ENCODE data around the gene NDC1.
A peak's percentile ranks its signal among the peaks of the same experiment; 100 is the strongest.
"Not testable (repeated sequence)": the region's sequence is repeated elsewhere in the genome, so short reads cannot be mapped to it uniquely, and the experiment has no call there.

Gene NDC1

GRCh38 chr1:53825306-53825705, 12.8 kb downstream of the NDC1 start:
- FAIRE-seq = no peak
- no peak for DNase-seq (ENCODE audit: low spot score)

- DNase-seq (ENCODE audit: low spot score) = no peak
- FAIRE-seq = no peak
Measured at GRCh38 chr1:53822931-53823330, 15.2 kb downstream of the NDC1 start.

GRCh38 chr1:53821380-53821779, 16.7 kb downstream of the NDC1 start:
- no peak for FAIRE-seq

GRCh38 chr1:53819387-53819786, 18.7 kb downstream of the NDC1 start:
- no peak for FAIRE-seq
- no peak for DNase-seq (ENCODE audit: low spot score)

More at GRCh38 chr1:53821380-53821779, 16.7 kb downstream of the NDC1 start:
- DNase-seq (ENCODE audit: low spot score) = no peak

GRCh38 chr1:53816584-53816983, 21.5 kb downstream of the NDC1 start:
- not testable (repeated sequence) for FAIRE-seq

GRCh38 chr1:53815484-53815883, 22.6 kb downstream of the NDC1 start:
- not testable (repeated sequence) for DNase-seq (ENCODE audit: low spot score); FAIRE-seq

More at GRCh38 chr1:53816584-53816983, 21.5 kb downstream of the NDC1 start:
- DNase-seq (ENCODE audit: low spot score) = not testable (repeated sequence)

GRCh38 chr1:53811414-53811851, 26.7 kb downstream of the NDC1 start:
- DNase-seq (ENCODE audit: low spot score) (peak; percentile 10), FAIRE-seq (no peak)

- FAIRE-seq = no peak
- DNase-seq (ENCODE audit: low spot score) = no peak
Measured at GRCh38 chr1:53810497-53810896, 27.6 kb downstream of the NDC1 start.

- FAIRE-seq (no peak), DNase-seq (ENCODE audit: low spot score) (no peak)
Measured at GRCh38 chr1:53810007-53810406, 28.1 kb downstream of the NDC1 start.

GRCh38 chr1:53807916-53808315, 30.2 kb downstream of the NDC1 start:
- FAIRE-seq = no peak
- no peak for DNase-seq (ENCODE audit: low spot score)

- FAIRE-seq (no peak), DNase-seq (ENCODE audit: low spot score) (no peak)
Measured at GRCh38 chr1:53804791-53805505, 33.1 kb downstream of the NDC1 start.

GRCh38 chr1:53804181-53804580, 33.9 kb downstream of the NDC1 start:
- FAIRE-seq (no peak), DNase-seq (ENCODE audit: low spot score) (no peak)

- DNase-seq (ENCODE audit: low spot score) = no peak
- FAIRE-seq = no peak
Measured at GRCh38 chr1:53800621-53801020, 37.5 kb downstream of the NDC1 start.

- DNase-seq (ENCODE audit: low spot score) (no peak), FAIRE-seq (no peak)
Measured at GRCh38 chr1:53799141-53799540, 39.0 kb downstream of the NDC1 start.

- DNase-seq (ENCODE audit: low spot score) = no peak
- no peak for FAIRE-seq
Measured at GRCh38 chr1:53792806-53793205, 45.3 kb downstream of the NDC1 start.

- FAIRE-seq (no peak), DNase-seq (ENCODE audit: low spot score) (no peak)
Measured at GRCh38 chr1:53787655-53788054, 50.4 kb downstream of the NDC1 start.

- no peak for DNase-seq (ENCODE audit: low spot score)
- no peak for FAIRE-seq
Measured at GRCh38 chr1:53783056-53783455, 55.0 kb downstream of the NDC1 start.

- no peak for FAIRE-seq
- no peak for DNase-seq (ENCODE audit: low spot score)
Measured at GRCh38 chr1:53781654-53782053, 56.4 kb downstream of the NDC1 start.

- no peak for FAIRE-seq
- no peak for DNase-seq (ENCODE audit: low spot score)
Measured at GRCh38 chr1:53777272-53777671, 60.8 kb downstream of the NDC1 start.

- no peak for FAIRE-seq
- no peak for DNase-seq (ENCODE audit: low spot score)
Measured at GRCh38 chr1:53771648-53772047, 66.4 kb downstream of the NDC1 start.

- no peak for FAIRE-seq
Measured at GRCh38 chr1:53769780-53770179, 68.3 kb downstream of the NDC1 start.

GRCh38 chr1:53769184-53769583, 68.9 kb downstream of the NDC1 start:
- FAIRE-seq (no peak), DNase-seq (ENCODE audit: low spot score) (no peak)

More at GRCh38 chr1:53769780-53770179, 68.3 kb downstream of the NDC1 start:
- no peak for DNase-seq (ENCODE audit: low spot score)

GRCh38 chr1:53766831-53767405, 71.2 kb downstream of the NDC1 start:
- no peak for DNase-seq (ENCODE audit: low spot score)
- FAIRE-seq = no peak

Data from urothelium cell line (cell line).